Measurements from ENCODE around the gene RIMBP2. TPM values are rescaled to one million over a fixed set of nuclear protein-coding genes. Genes with fewer than 3 reads are reported as not detected.
A peak's percentile ranks its signal among the peaks of the same experiment; 100 is the strongest.

The RIMBP2 gene
- total and polyA plus RNA-seq, 8 donors = 0.42 to 19.0 (median 16.1) TPM

DNA sequence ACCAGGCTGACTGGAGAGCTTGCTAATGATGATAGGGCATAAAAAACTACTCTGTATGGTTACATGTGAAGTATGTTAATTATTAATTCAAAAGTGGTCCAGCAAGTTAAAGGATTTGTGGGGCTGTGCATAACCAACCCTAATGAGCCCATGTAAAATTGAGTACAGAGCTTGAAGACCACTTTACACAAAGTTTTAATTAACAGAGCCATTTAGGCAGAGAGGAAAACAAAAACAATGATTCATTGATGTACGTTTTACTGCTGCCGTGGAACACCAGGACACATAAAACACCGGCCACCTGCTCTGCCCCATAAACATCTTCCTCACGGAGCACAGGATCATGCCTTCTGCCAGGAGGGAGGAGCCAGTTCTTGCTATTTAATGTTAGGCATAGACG lies 83.5 kb downstream of the RIMBP2 start:
- H3K9me3 ChIP-seq = no peaks in the 10 kb centered on the region
- TF ChIP-seq, protein P1, sequence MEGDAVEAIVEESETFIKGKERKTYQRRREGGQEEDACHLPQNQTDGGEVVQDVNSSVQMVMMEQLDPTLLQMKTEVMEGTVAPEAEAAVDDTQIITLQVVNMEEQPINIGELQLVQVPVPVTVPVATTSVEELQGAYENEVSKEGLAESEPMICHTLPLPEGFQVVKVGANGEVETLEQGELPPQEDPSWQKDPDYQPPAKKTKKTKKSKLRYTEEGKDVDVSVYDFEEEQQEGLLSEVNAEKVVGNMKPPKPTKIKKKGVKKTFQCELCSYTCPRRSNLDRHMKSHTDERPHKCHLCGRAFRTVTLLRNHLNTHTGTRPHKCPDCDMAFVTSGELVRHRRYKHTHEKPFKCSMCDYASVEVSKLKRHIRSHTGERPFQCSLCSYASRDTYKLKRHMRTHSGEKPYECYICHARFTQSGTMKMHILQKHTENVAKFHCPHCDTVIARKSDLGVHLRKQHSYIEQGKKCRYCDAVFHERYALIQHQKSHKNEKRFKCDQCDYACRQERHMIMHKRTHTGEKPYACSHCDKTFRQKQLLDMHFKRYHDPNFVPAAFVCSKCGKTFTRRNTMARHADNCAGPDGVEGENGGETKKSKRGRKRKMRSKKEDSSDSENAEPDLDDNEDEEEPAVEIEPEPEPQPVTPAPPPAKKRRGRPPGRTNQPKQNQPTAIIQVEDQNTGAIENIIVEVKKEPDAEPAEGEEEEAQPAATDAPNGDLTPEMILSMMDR (IDR thresholded peaks at IDR 0.05) = no peak
- ATAC-seq (no peak), DNase-seq (peak in 2 of 4 donors; percentile 32 to 48)
- no peaks in the 10 kb centered on the region for H3K4me1 ChIP-seq
- no peak overlapping the region for H3K27ac ChIP-seq
- no peak overlapping the region for H3K4me3 ChIP-seq
- intact Hi-C loops (cut with DNase I) = no loop called here
- no peaks in the 10 kb centered on the region for H3K36me3 ChIP-seq
- H3K27me3 ChIP-seq = peaks cover 0 to 24% of the 10 kb centered on the region in 2 donors

DNA sequence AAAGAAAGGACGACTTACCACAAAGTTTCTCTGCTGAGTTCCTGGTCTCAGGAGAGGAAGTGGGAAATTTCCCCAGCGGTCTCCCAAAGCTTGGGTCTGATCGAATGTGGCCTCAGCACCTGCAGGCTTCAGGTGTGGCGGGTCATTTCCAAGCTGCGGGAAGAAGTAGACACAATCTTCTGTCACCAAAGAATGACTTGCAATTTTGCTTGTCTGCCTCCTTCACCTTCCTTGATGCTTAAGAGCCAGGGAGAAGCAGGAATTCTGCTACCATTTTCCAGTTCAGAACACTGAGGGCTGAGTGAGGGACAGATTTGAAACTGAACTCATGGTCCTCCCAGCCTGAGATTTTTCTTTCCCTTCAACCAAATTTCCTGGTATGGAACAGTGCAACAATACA lies 87.8 kb downstream of the RIMBP2 start:
- TF ChIP-seq, protein P1 (IDR thresholded peaks at IDR 0.05) = no peak
- ATAC-seq (no peak), DNase-seq (no peak)
- H3K27me3 ChIP-seq = peaks cover 0 to 1% of the 10 kb centered on the region in 2 donors
- no peak overlapping the region for H3K4me3 ChIP-seq
- no peaks in the 10 kb centered on the region for H3K9me3 ChIP-seq
- intact Hi-C loops (cut with DNase I) = no loop called here
- H3K4me1 ChIP-seq = no peaks in the 10 kb centered on the region
- H3K36me3 ChIP-seq = no peaks in the 10 kb centered on the region
- no peak overlapping the region for H3K27ac ChIP-seq

DNA sequence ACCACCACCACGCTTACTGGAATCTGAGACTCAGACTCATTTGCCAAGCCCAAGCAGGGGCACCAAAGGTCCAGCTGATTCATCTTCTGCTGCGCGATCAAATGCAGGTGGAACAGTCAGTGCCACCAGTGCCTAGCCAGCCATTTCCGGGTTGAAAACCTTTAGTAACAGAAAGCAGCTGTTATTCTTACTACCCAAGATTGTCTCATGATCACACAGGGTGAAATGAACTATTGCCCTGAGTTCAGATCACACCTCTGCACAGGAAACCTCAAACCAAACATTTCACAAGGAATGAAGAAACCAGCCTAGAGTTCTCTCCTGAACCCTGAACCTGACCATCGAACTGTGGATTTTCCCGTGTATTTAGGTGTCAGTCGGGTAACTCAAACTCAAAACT lies 88.9 kb downstream of the RIMBP2 start:
- DNase-seq = no peak
- intact Hi-C loops (cut with DNase I) = no loop called here
- Histone ChIP-seq H3K27me3 (no peaks in the 10 kb centered on the region), H3K9me3 (peaks cover 0 to 7% of the 10 kb centered on the region in 2 donors), H3K4me3 (no peak overlapping the region), H3K27ac (no peak overlapping the region), H3K36me3 (no peaks in the 10 kb centered on the region), H3K4me1 (no peaks in the 10 kb centered on the region)
- TF ChIP-seq, protein P1 (IDR thresholded peaks at IDR 0.05) = no peak
- ATAC-seq = no peak

DNA sequence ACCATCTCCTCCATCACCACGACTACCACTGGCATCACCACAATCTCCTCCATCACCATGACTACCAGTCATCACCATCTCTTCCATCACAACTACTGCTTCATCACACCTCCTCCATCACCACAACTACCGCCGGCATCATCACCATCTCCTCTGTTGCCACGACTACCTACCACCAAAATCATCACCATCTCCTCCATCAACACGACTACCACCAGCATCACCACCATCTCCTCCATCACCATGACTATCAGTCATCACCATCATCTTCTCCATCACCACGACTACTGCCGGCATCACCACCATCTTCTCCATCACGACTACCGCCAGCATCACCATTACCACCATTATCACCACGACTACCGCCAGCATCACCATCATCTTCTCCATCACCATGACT lies 89.5 kb downstream of the RIMBP2 start:
- Histone ChIP-seq H3K4me1 (no peaks in the 10 kb centered on the region), H3K27me3 (no peaks in the 10 kb centered on the region), H3K9me3 (peaks cover 0 to 7% of the 10 kb centered on the region in 2 donors), H3K4me3 (no peak overlapping the region), H3K36me3 (no peaks in the 10 kb centered on the region), H3K27ac (no peak overlapping the region)
- DNase-seq (no peak), ATAC-seq (no peak)
- intact Hi-C loops (cut with DNase I) = no loop called here
- TF ChIP-seq, protein P1 (IDR thresholded peaks at IDR 0.05) = no peak

DNA sequence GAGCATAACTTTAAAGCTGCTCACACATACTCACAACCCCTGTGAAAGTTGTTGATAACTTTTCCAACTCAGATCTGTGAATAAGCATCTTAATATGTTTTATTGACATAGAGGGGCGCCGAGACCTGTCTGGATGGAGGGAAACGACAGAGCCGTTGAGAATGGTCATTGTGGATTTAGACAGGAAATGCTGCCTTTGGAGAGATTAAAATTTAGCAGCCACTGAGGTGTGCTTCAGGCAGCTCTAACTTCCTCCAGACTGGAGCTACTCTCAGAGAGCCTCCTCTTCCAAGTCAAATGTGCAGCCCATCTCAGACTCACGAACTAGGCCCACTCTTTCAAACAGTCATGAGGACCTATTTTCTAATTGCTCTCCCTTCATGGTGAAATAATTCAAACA lies 90.9 kb downstream of the RIMBP2 start:
- Histone ChIP-seq H3K4me1 (no peaks in the 10 kb centered on the region), H3K9me3 (peaks cover 0 to 7% of the 10 kb centered on the region in 2 donors), H3K36me3 (no peaks in the 10 kb centered on the region), H3K27ac (no peak overlapping the region), H3K27me3 (no peaks in the 10 kb centered on the region), H3K4me3 (no peak overlapping the region)
- TF ChIP-seq, protein P1 (IDR thresholded peaks at IDR 0.05) = no peak
- no peak for ATAC-seq
- DNase-seq = no peak
- intact Hi-C loops (cut with DNase I) = no loop called here
